HG03097 (cell line): ENCODE measurements around the gene ARHGEF17.

ENCODE experiments used
- ATAC-seq: cut with Tn5 transposase; IDR thresholded peaks from one replicate; pipeline ENCODE4 v1.9.1; 2021; ENCODE audit not compliant: unreplicated experiment, low FRiP score

ARHGEF17 gene

DNA sequence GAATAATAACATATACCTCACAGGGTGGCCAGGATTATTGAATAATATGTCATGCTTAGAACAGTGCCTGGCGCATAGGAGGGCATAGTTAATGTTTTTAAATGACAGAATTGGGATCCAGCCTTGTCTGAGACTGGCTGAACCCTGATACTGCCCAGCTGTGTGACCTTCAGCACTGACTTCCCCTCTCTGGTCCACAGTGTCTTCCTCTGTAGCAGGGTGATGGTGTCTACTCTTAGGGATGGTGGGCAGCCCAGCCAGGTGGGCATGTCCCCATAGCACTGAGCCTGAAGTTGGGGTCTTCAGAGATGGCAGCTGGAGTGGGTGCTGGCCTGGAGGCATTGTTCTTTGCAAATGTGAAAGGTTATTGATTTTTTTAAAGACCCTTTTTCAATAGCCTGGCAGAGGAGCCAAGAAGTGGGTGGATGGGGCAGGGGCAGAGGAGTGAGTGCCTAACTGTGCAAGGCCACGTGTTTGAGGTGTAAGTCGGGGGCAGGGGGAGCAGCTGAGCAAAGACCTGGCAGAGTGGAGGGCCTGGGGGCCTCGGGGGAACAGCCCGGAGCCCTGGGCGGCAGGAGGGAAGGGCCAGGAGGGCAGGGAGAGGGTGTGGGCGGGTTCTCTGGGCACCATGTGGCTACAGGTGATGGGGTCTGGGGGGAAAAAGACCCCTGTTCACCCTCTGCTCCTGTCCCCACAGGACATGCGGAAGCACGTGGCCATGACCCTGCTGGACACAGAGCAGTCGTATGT, 38.3 kb downstream of the ARHGEF17 start:
- ATAC-seq: no peak

DNA sequence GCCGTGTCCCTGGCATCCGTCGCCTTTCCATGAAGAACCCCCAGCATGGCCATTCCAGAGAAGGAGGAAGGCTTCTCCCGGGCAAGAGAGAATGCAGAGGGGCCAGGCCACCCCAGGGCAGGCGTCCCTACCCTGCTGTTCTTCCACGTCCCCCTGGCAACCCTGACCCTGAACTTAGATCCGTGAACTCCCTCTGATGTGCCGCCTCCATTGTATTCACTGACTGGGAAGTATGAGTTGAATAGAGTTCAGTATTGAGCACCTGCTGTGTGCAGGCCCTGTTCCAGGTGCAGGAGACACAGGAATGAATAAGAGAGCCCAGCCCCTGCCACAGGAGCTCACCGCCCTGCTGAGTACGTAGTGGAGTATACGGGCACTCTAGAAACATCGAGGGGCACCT, 39.0 kb downstream of the ARHGEF17 start:
- ATAC-seq: no peak

DNA sequence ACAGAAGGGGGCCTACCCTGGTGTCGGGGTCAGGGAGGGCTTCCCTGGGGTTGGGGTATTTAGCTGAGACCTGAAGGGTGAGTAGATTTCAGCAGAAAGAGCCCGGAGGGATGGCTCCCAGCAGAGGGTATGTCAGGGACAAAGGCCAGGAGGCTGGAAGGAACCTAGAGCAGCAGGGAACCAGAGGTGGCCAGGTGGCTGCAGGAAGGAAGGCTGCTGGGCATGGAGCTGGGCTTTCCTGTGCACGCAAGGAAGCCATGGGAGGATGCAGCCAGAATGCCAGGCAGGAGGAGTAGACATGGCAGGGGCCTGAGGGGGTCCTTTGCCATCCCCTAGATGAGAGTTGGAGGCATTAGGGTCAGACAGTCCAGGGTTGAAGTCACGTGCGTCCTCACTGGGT, 40.8 kb downstream of the ARHGEF17 start:
- ATAC-seq: no peak

DNA sequence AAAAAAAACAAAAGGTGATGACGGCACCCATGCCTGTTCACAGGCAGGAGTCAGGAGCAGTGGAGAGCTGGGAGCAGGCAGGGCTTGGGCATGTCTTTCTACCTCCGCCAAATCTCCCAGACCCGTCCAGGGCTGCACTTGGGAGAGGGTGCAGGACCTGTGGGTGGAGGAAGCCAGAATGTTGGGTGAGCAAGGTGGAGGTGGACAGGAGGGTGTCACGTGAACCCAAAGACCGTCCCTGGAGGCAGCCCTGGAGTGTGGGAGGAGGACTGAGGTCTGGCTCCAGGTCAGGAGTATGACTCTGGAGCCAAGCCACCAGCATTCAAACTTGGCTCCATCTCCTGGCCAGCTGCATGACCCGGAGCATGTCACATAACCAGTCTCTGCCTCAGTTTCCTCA, 41.6 kb downstream of the ARHGEF17 start:
- ATAC-seq: no peak

DNA sequence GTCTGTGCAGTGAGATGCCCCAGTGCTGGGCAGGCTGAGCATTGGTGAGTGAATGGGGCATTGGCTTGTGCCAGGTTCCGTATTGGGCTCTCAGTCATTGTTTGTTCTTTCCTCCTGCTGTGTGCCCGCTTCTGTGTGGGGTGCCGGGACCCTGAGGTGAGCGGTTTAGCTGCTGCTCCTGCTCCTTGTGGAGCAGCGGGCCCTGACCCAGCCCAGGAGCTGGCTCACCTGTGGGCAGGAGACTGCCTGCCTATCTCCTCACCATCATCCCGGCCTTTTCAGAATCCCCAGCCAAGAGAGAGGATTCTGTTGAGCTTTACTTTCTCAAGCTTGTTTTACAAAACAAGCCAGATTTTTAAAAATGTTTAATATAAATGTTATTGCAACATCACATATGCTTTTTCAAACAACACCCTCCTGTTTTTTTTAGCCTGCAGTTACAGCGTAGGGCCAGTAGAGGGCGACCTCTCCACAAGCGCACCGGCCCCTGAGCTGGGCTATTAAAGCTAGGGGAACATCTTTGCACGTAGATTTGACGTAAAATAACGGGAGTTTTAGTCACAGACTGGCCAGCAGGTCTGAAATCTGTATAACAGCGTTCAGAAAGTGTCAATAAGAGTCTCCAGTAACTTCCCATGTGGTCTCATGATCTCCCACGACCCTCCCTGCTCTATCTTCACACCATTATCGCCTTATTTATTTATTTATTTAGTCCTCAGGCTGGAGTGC, 43.0 kb downstream of the ARHGEF17 start:
- ATAC-seq: no peak

DNA sequence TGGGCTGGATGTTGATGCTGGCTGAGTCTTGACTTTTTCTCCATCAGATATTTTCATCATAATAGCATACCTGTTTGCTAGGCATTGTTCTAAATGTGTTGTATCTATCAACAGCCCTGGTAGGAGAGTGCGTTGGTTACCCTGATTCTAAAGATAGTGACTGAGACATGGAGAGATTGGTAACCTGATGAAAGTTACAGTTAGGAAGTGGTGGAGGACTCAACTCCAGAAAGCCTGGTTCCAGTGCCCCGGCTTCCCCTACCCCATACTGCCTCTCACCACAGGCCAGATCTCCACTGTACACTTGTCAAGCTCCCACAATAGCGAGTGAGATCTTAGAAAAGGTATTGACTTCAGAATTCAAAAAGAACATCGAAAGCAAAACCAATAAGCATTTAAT, 45.3 kb downstream of the ARHGEF17 start:
- ATAC-seq: no peak

DNA sequence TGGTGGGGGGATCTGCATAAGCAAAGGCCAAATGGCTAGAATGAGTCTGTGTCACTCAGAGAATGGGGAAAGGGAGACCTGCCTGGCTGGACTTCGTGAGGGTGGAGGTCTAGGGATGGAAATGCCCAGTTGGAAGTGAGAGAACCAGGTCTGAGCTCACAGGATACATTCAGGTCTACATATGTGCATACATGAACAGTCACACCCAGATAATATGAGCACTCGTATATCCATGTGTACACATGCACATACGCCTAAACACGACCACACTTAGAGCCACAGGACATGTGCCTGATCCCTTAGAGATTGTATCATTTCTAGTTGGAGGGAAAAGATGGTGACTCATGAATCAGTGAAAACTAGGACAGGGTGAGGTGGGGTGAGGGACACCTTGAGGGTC, 47.0 kb downstream of the ARHGEF17 start:
- no peak for ATAC-seq

DNA sequence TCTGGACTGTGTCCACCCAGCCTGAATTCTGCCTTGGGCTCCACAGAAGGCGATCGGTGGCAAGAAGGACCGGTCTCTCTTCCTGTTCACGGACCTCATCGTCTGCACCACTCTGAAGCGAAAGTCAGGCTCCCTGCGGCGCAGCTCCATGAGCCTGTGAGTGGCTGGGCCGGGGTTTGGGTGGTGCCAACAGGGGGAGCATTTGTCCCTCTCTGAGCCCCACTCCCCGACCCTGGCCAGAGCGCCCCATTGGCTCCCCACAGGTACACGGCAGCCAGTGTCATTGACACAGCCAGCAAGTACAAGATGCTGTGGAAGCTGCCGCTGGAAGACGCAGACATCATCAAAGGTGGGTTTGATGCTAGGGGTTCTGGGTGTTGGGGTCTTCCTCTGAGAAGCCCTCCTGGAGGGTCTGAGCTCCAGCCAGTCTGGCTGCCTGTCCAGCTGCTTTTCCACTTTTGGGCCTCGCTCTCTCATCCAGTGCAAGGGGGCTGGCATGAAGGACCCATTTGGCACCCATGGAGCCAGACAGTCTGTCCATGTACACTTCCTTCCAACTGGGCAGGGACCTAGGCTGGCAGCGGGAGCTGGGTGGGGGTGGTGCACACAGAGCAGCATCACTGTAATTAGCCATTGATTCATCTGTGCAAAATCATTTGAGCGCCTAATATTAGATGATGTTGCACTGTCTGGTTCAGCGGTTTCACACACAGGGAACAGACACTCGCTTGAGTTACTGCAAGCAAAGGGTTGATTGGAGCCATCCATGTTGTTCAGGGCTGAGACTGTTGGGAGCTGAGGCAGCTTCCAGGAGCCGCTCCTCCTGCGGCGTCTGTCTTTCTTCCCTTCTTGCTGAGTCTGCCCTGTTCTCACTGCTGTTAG, 49.1 kb downstream of the ARHGEF17 start:
- ATAC-seq: no peak

DNA sequence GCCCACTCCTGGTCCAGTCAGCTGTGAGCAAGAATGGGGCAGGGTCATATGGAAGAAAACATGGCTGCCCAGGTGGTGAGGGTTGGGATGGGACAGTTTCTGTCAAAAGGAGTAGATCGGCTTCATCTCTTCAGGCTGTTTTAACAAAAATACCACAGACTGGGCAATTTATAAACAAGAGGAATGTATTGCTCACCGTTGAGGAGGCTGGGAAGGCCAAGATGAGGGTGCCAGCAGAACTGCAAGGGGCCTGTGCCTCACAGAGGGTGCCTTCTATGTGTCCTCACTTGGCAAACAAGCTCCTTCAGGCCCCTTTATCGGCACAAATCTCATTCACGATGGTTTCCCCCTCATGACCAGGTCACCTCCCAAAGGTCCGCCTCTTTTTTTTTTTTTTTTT, 50.0 kb downstream of the ARHGEF17 start:
- ATAC-seq: no peak

DNA sequence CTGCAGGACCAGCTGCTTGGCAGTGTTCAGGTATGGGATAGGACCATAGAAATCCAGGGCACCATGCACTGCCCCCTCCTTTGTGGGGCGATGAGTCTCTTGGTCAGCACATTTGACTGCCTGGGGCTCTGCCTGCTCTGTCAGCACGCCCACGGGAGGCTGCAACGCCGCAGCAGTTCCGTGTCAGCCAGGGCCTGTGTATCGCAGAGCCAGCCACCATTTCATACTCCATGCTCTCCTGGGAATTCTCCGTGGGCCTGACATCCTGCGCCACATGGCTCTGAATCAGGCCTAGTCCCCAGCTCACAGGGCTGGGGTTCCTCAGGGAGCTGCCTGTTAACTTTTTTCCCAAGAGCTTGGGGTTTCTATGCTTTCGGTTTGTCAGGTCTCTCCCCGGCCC, 51.3 kb downstream of the ARHGEF17 start:
- no peak for ATAC-seq

DNA sequence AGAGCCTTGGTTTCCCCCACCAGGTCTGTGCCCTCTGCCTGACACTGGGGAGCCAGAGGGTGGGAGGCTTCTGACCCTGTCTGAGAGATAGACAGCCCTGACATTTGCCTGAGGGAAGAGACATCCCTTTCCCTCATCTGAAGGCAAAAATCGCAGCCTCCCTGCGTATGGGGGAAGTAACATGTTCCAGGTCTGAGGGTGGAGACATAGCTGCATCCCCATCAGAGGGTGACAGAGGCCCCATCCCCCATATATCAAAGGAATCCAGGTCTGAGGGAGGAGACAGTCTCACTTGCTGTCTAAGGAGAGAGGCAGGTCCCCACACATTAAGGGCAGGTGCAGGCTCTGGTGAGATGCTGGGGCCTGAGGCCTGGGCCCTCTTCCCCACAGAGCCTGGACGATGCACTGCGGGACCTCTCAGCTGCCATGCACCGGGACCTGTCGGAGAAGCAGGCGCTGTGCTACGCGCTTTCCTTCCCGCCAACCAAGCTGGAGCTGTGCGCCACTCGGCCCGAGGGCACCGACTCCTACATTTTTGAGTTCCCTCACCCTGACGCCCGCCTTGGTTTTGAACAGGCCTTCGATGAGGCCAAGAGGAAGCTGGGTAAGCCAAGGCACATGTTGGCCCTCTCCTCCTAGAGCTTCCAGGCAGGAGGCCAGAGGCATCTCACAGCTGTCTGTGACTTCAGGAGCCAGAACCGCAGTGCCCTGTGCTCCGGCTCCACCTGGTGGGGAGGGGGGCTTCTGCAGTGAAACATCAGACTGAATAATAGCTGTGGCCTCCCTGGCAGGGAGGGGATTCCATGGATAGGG, 52.1 kb downstream of the ARHGEF17 start:
- ATAC-seq: no peak

DNA sequence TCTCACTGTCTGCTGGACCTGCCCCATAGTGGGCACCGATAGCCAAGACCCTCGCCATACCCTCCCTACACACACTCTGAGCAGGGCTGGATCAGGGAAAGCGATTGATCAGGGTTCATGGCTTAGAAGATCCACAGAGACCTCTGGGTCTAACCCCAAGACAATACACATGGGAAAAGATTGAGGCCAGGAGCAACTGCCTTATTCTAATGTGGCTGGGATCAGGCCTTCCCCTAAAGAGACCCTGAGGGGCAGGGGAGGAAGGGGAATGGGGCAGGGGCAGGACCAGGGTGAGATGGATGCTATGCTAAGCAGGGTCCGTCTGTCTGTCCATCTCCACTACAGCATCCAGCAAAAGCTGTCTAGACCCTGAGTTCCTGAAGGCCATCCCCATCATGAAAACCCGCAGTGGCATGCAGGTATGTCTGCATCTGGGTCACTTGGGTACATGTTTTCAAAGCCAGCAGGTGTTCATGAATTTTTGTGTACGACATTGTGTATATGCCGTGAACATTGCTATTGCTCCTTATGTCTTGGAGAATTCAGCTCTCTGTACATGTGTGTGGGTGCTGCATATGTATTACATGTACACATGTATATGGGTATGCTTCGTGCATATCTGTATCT, 52.8 kb downstream of the ARHGEF17 start:
- ATAC-seq: no peak

DNA sequence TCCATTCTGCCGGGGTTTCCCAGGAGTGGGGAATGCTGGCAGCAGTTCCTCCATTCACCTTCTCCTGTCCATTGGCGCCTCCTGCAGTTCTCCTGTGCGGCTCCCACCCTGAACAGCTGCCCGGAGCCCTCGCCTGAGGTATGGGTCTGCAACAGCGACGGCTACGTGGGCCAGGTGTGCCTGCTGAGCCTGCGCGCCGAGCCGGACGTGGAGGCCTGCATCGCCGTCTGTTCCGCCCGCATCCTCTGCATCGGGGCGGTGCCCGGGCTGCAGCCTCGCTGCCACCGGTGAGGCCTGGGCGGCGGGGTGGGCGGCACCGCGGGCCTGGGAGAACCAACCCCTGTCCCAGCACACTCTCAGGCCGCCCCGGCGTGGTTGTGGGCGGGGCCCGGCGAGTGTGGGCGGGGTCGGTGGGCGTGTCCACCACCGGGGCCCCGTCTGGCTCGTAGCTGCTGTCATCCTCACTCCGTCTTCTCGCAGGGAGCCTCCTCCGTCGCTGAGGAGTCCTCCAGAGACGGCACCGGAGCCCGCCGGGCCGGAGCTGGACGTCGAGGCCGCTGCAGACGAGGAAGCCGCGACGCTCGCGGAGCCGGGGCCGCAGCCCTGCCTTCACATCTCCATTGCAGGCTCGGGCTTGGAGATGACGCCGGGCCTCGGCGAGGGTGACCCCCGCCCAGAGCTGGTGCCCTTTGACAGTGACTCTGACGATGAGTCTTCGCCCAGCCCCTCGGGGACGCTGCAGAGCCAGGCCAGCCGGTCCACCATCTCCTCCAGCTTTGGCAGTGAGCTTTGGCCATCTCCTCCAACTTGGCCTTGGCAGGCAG, 54.1 kb downstream of the ARHGEF17 start:
- ATAC-seq: no peak

DNA sequence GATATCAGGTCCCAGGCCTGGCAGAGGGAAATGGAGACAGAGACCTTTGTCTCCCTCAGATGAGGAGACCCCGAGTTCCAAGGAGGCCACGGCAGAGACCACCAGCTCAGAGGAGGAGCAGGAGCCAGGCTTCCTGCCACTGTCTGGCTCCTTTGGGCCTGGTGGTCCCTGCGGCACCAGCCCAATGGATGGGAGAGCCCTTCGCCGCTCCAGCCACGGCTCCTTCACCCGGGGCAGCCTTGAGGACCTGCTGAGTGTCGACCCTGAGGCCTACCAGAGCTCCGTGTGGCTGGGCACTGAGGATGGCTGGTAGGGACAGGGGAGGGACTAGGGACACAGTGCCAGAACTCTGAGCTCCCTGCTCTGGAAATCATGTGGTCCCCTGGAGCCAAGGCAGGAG, 55.1 kb downstream of the ARHGEF17 start:
- no peak for ATAC-seq

DNA sequence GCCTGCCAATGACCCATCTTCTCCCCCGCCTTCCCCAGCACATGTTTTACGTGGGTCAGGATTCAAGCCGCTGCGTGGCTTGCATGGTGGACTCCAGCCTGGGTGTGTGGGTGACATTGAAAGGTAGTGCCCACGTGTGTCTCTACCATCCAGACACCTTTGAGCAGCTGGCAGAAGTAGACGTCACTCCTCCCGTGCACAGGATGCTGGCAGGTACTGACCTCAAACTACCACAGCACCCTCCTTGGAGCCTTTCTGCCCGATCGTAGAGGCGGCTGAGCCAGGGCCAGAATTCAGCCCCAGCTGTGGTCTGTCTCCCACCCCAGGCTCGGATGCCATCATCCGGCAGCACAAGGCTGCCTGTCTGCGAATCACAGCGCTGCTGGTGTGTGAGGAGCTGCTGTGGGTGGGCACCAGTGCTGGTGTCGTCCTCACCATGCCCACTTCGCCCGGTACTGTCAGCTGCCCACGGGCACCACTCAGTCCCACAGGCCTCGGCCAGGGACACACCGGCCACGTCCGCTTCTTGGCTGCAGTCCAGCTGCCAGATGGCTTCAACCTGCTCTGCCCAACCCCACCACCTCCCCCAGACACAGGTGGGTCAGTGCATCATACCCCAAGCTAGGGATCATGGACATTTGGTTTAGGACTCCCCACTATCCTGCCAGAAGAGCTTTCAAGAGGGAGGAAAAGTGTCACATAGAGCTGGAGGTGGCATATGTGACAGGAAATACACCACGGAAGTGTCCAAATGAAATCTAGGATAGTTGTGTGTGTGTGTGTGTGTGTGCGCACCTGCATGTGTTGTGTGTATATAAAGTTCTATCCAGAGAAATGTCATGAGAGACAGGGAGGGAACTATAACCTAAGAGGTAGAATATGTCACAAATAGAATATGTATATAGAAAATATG, 57.5 kb downstream of the ARHGEF17 start:
- no peak for ATAC-seq

DNA sequence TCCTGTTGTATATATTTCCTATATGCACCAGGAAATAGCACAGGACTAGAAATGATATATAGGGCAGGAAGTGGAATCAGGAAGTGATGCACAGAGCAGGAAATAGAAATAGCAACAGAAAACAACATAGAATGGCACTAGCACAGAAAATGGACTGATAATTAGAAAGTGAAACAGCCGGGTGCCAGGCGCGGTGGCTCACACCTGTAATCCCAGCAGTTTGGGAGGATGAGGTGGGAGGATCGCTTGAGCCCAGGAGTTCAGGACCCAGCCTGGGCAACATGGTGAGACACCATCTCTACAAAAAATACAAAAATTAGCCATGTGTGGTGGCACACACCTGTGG, 58.2 kb downstream of the ARHGEF17 start:
- no peak for ATAC-seq

DNA sequence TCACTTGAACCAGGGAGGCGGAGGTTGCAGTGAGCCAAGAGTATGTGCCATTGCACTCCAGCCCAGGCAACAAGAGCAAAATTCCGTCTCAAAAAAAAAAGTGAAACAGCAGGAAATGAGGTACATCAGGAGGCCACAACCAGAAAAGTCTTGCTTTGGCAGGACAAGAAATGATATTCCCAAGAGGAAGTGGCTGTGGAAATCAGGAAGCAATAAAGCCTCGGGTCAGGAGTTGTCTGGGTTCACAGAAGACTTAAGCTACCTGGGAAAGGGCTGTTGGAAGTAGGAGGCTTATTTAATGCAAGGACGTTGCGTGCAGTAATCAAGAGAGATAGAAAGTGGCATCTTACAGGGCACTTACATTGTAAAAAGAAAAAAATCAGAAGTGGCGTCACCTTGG, 58.9 kb downstream of the ARHGEF17 start:
- no peak for ATAC-seq

DNA sequence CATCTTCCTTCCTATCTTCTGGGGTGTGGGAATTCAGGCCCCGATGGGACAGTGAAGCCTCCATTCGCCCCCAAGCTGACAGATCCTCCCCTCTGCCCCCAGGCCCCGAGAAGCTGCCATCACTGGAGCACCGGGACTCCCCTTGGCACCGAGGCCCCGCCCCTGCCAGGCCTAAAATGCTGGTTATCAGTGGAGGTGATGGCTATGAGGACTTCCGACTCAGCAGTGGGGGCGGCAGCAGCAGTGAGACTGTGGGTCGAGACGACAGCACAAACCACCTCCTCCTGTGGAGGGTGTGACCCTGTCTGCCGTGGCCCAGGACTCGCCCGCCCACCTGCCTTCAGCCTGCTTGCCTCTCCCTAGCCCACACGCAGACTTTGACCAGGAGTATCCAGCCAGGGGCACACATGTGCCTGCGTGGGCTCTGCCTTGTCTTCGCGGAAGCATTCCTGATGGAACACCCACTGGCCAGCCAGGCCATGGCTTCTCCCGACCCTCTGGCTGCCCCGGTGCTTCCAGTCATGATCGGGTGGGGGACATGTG, 59.5 kb downstream of the ARHGEF17 start:
- ATAC-seq: no peak
